SIG-M5 treated with dmso at 0.1 percent for 504 hours (cell line): ENCODE data around the gene BCL2L12.
"Not testable (repeated sequence)": the region's sequence is repeated elsewhere in the genome, so short reads cannot be mapped to it uniquely, and the experiment has no call there.

Experiments used
- DNase-seq: peaks from one replicate; lab custom pipeline; 2025; ENCODE audit not compliant: unreplicated experiment; lab: John Stamatoyannopoulos, UW

Gene BCL2L12

DNA sequence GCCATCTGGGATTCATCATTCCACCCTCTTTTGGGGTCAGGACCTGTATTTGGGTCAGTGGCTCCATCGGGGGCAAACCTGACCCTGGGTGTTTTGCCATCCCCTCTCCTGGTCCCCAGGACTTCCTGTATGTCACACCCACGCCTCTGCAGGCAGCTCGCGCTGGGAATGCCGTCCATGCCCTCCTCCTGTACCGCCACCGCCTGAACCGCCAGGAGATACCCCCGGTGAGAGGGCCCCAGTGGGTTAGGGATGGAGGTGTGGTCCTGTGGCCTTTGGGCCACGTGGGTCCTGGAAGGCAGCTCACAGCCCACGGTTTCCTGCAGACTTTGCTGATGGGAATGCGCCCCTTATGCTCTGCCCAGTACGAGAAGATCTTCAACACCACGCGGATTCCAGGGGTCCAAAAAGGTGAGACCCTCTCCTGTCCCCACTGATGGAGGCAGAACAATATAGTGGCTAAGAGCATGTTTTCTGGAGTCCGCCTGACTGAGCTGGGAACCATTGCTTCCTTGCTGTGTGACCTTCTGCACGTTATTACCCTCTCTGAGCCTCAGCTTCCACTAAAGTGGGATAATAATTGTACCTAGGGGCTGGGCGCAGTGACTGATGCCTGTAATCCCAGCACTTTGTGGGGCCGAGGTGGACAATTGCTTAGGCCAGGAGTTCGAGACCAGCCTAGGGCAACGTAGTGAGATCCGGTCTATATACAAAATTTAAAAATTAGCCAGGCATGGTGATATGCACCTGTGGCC, 39.3 kb downstream of the BCL2L12 start:
- no peak for DNase-seq

DNA sequence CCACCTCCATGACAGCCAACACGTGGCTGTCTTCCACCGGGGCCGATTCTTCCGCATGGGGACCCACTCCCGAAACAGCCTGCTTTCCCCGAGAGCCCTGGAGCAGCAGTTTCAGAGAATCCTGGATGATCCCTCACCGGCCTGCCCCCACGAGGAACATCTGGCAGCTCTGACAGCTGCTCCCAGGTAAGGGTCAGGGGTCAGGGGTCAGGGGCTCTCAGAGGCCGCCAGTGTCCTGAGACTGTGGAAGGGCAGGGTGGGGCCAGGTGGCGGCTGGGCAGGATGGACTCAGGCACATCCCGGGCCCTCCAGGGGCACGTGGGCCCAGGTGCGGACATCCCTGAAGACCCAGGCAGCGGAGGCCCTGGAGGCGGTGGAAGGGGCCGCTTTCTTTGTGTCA, 40.2 kb downstream of the BCL2L12 start:
- no peak for DNase-seq

DNA sequence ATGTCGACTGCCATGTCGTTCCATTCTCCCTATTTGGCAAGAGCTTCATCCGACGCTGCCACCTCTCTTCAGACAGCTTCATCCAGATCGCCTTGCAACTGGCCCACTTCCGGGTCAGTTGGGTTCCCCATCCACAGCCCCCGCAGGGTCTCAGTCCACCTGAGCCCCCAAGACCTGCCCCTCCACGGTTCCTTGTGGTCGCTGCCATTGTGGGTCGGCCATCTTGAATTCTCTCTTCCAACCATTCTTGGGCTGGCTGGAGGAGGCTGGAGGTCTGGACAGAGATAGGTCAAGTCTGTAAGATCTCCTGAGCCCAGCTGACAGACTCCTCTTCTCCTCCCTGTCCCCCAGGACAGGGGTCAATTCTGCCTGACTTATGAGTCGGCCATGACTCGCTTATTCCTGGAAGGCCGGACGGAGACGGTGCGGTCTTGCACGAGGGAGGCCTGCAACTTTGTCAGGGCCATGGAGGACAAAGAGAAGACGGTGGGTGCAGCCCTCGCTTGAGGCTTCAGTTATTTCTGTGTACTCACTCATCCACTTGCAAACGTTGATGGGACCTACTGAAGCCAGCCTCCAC, 44.7 kb downstream of the BCL2L12 start:
- no peak for DNase-seq

DNA sequence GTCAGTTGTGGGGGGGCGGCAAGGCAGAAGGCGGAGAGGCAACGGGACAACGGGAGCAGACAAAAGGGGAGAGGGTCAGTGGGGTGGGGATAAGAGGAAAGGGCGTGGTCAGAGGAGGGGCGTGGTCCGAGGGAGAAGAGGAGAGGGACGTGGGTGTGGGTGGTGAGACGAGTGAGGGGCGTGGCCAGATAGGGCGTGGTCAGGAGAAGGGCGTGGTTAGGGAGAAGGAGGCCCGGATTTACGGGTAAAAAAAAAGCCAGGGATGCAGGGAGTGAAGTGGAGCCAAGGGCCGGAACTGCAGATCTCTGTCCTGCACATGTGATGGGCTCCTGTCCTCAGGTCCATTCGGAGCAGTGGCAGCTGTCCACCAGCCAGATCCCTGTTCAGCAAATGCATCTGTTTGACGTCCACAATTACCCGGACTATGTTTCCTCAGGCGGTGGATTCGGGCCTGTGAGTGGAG, 46.7 kb downstream of the BCL2L12 start:
- peak; percentile 42 for DNase-seq

DNA sequence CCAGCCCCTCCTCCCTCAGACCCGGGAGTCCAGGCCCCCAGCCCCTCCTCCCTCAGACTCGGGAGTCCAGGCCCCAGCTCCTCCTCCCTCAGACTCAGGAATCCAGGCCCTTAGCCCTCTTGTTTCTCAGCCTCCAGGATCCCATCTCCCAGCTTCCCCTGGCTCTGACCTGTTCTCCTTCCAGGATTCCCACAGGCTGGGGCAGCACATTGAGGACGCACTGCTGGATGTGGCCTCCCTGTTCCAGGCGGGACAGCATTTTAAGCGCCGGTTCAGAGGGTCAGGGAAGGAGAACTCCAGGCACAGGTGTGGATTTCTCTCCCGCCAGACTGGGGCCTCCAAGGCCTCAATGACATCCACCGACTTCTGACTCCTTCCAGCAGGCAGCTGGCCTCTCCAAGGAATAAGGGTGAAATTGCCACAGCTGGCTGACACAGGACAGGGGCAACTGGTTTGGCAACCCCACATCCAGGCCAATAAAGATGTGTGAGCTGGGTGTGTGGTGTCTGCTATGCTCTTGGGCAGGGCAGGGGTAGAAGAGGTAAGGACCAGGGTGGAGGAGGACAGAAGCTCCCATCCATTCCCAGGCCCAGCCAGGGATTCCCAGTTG, 47.6 kb downstream of the BCL2L12 start:
- DNase-seq = peak; percentile 22

DNA sequence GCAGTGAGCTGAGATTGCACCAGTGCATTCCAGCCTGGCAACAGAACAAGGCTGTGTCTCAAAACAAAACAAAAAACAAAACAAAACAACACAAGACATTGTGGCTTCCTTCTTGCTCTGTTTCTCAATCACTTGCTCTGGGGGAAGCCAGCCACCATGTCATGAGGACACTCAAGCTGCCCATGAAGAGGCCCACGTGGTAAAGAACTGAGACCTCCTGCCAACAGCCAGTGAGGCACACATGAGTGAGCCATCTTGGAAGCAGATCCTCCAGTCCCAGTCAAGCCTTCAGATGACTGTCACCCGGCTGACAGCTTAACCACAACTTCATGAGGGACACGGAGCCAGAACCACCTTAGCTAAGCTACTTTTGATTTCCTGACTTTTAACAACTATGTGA, 50.4 kb downstream of the BCL2L12 start:
- DNase-seq = no peak

DNA sequence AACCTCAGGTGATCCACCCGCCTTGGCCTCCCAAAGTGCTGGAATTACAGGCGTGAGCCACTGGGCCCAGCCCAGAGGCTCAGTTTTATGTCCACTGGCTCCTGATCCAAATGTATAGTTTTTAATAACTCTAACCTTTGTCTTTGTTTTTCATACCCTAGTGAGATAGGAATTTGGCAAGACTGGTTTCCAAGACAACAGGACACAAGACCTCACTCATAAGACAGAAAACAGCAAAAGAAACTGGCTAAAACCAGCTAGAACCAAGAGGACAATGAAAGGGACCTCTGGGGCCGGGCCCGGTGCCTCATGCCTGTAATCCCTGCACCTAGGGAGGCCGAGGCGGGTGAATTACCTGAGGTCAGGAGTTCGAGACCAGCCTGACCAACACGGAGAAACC, 52.8 kb downstream of the BCL2L12 start:
- DNase-seq = no peak

DNA sequence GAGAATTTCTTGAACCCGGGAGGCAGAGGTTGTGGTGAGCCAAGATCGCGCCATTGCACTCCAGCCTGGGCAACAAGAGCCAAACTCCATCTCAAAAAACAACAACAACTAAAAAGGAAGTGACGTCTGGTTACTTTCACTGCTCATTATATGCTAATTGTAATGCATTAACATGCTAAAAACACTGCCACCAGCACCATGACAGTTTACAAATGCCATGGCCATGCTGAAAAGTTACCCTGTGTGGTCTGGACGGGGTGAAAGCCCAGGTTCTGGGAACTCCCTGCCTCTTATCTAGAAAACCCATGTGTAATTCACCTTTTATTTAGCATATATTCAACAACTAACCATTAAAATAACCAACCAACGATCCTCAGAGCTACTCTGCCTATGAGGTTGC, 53.3 kb downstream of the BCL2L12 start:
- no peak for DNase-seq

DNA sequence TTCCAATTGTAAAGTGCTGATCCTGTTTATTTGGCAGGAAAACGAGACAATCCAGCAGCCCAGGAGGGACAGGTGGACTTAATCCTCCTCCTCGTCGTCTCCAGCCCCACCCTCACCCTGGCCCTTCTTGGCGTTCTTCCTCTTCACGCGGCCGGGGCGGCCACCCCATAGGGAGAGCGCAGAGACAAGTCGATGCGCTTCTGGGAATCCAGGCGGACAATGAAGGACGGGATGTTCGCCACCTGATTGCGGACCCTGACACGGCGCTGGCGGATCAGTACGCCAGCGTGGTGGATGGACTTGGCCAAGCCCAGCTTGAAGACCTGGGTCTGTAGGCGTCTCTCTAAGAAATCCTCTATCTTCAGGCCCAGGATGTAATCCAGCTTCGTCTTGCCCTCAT, 53.7 kb downstream of the BCL2L12 start:
- DNase-seq = not testable (repeated sequence)
